GM21423 (cell line): ENCODE data around the gene SCFD1.
"Not testable (repeated sequence)": the region's sequence is repeated elsewhere in the genome, so short reads cannot be mapped to it uniquely, and the experiment has no call there.

Source experiments
- ATAC-seq: cut with Tn5 transposase; IDR thresholded peaks from one replicate; pipeline ENCODE4 v1.9.1; 2021; ENCODE audit warnings: mild to moderate bottlenecking, moderate library complexity; ENCODE audit not compliant: unreplicated experiment

Gene SCFD1

DNA sequence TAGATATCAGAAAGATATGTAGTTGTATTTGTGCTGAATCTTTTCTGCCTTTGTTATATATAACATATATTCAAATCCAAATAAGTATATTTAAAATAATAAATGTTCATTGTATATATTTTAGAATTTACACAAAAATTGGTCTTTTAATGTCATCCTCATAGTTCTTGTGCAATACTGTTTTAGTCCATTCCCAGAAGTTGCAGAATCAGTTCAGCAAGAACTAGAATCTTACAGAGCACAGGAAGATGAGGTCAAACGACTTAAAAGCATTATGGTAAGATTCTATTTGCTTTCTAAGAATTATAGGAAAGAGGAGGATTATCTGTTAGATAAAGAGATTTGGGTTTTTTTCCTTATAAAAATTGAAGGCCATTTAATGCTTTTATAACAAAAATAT lies 51.0 kb downstream of the SCFD1 start:
- ATAC-seq: no peak

DNA sequence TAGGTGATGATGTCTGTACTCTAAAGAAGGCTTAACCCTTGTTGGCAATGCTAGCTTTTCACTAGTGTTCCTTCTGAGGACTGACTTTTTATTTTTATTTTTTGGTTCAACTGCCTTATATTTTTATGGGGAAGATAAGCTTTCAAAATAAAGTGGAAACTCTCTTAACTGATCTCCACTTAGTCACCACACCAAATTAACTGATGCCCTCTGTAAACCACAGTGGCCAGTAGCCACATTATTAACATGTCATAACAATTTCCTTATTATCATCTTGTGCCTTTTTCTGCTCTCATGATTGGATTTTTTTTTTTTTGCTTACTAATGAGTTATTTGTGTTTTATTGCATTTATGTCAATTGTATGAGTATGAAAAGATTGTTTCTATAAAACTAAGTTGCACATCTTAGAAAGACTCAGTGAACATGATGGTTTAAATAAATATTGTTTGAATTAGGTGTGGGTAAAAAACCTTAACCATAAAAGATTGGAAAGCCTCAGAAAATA lies 56.9 kb downstream of the SCFD1 start:
- no peak for ATAC-seq

DNA sequence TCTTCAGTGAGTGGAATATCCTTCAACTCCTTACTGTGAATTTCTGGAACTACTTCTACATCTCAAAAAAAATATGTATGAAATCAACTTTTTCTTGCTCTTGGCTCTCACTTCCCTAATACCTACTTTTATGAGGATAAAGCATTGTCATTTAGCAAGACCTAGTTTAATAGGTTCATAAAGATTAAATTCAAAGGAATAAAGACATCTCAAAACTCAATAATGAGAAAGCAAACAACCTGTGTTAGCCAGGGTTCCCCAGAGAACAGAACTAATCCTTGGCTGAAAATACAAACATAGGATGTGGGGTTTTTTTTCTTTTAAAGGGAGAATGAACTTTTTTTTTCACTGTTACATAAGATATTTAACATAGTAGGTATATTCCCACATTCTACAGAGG lies 57.9 kb downstream of the SCFD1 start:
- ATAC-seq: no peak

DNA sequence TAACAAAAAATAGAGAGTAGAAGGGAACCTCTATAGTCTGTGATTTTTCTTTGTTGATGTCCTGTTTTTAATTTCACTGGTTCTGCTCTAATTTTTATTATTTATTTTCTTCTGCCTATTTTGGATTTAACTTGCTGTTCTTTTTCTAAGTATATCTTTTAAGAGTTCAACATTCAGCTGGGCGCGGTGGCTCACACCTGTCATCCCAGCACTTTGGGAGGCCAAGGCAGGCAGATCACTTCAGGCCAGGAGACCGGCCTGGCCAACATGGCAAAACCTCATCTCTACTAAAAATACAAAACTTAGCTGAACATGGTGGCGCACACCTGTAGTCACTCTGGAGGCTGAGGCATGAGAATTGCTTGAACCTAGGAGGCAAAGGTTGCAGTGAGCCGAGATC lies 58.7 kb downstream of the SCFD1 start:
- not testable (repeated sequence) for ATAC-seq

DNA sequence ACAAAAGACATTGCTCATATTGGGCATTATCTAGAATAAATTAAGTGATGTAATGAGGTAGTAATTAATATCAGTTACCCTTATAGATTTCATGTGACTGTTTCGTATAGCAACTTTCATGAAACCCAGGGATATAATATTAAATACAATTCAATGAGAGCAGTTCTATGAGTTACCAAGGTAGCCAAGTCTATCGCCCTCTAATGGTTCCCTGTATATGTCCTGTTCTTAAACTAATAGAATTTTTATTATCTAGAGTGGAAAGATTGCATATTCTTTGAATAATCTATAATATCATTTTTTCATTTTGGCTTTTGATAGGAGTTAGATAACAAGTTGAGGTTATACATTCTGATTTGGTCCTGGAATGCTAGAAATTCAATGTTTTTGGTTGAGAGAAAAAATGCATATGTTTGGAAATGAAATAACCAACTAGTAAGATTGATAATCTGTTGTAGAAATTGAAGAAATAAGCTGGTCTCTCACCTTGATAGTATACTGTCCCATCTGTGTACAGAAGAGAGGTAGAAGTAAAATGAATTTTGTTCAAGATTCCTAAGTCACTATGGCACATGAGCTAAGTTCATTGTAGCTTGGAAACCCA lies 59.7 kb downstream of the SCFD1 start:
- no peak for ATAC-seq

DNA sequence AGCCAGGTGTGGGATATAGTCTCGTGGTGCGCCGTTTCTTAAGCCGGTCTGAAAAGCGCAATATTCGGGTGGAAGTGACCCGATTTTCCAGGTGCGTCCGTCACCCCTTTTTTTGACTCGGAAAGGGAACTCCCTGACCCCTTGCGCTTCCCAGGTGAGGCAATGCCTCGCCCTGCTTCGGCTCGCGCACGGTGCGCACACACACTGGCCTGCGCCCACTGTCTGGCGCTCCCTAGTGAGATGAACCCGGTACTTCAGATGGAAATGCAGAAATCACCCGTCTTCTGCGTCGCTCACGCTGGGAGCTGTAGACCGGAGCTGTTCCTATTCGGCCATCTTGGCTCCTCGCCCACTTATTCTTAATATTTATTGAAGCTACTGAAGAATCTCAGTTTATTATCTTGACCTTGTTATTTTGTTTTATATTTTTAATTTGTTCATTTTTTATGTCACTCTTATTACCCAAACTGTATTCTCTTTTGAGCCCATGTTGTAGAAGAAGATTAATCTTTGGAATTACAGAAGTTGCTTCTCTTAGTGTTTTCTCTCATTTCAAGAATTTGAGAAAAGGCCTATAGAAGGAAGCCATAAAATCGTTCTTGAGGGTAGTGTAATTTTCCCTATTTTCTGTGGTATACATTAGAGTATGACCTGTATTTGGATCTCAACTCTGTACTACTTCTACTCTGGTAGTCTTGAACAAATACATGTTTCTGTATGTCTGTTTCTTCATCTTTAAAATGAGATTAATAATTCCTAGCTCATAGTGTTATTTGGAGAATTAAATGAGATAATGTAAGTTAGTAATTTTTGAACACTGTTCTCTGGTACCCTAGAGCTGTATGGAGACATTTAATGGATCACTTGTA lies 68.6 kb downstream of the SCFD1 start:
- ATAC-seq: not testable (repeated sequence)

DNA sequence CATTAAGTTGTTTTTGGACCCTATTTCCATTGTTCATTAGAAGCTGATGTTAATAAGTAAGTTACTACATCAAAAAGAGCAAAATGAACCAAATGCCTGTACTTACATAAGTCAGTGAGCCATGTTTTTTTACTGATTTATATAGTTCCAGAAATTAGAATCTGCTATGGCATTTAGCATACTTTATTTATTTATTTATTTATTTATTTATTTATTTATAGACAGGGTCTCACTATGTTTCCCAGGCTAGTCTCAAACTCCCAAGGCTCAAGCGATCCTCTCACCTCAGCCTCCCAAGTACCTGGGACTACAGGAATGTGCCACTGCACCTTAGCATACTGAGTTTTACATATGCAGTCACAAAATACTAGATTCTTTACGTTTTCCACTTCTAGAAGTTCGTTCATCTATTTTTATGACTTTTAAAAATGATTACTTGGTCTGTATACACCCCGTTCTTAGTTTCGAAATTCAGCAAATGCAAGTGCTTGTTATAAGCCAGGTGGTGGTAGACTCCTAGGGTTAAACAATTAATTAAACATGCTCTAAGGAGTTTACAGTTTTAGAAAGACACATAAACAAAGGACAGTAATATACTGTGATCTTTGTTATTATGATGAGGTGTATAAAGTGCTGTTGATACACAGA lies 69.8 kb downstream of the SCFD1 start:
- no peak for ATAC-seq

DNA sequence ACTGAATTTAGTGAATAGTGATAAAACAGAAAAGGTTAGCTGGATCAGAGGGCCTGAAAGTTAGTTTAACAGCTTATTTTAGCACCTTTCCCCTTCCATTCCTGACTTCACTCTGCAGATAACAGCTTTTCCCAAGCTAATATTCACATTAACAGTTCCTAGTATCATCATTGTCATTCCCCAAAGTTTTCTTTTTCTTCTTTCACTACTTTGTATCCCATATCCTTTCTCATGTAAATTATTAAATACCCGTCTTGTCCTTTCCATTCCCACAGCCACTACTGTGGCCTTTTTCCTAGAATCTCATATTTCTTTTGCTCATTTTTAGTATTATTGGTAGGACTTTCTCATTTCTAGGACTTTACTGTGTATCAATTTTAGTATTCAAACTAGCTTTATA lies 70.5 kb downstream of the SCFD1 start:
- ATAC-seq: no peak

DNA sequence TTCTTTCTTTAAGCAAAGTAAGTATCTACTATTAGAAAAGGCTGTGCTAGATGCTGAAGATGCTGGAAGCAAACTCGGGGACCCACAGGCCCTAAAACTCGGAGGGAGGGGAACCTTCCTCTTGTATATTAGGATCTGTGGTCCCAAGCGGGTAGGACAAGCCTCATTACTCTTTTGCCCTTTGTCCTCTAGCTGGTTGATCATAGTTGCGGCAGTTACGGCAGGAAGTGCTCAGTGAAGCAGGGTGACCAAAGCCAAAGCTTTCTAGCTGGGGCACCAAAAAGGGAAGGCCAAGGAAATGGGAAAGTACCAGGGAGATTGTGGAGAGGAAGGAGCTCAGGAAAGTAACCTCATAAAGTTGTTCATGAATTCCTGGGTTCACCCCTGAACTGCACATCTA lies 76.3 kb downstream of the SCFD1 start:
- ATAC-seq: no peak

DNA sequence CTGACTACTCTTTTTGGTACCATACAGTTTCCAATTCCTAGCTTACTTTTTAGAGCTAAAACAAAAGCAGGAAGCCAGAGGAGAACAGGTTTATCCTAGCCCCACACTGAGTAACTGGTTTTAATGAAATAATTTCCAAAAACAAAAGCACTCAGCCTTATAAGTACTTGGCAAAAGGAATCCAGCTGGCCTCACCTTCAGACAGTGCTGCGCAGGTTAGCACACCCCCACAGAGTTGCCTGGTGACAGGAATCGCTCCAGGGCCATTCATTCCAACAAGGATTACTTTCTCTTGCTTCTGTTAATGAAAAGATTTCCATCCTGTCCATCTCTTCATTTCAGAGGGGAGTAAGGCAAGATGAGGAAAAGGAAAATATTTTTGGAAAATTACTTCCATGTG lies 84.6 kb downstream of the SCFD1 start:
- ATAC-seq: no peak

DNA sequence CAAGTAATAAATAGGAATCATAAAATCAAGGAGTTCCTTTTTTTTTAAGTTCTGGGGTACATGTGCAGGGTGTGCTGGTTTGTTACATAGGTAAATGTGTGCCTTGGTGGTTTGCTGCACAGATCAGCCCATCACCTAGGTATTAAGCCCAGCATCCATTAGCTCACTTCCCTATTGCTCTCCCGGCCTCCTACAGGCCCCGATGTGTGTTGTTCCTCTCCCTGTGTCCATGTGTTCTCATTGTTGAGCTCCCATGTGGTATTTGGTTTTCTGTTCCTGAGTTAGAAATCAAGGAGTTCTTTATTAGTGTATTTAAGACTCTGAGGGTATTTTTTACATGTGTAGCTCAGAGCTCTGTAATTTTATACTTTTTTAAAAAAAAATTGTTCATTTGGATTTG lies 86.0 kb downstream of the SCFD1 start:
- ATAC-seq: no peak

DNA sequence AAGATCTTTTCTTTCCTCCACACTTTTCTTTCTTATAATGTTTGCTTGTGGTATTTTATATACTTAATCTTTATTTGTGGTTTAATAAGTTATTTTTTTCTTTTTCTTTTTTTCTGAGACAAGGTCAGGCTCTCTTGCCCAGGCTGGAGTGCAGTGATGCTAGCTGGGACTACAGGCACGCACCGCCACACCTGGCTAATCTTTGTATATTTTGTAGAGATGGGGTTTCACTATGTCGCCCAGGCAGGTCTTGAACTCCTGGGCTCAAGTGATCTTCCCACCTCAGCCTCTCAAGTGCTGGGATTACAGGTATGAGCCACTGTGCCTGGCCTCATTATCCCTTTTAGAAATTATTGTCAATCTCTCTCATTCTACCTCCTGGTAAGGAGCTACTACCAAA lies 87.1 kb downstream of the SCFD1 start:
- no peak for ATAC-seq

DNA sequence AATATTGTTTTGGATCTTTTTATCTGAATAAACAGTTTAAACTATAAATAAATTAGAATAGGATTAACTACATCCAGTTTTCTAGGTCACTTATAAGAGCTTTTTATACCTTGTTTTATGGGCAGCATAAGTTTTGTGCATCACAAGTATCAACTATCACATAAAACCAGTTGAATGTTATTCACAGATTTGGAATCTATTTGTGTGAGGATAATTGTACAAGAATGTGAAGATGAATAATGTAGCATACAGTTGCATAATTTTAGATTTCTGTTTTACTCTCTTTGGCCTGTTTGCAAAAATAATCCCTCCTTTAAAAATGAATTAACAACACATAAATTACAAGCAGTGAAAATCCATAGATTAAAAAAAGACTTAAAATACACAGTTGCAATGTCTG lies 88.8 kb downstream of the SCFD1 start:
- ATAC-seq: no peak

DNA sequence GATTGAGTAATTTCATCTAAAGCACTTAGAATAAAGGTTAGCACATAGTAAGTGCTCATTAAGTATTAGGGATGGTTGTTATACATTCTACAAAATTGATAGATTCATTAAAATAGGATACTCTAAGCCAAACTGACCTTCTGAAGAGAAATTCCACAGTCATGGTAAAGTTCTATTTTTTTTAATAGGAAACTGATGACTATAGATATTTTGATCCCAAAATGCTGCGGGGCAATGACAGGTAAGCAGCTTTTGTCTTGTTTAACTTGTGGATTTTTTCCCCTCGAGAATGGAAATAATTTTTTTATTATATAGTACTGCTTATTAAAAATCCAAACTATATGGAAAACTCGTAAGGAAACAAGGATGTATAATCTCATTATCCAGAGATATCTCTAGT lies 97.0 kb downstream of the SCFD1 start:
- no peak for ATAC-seq

DNA sequence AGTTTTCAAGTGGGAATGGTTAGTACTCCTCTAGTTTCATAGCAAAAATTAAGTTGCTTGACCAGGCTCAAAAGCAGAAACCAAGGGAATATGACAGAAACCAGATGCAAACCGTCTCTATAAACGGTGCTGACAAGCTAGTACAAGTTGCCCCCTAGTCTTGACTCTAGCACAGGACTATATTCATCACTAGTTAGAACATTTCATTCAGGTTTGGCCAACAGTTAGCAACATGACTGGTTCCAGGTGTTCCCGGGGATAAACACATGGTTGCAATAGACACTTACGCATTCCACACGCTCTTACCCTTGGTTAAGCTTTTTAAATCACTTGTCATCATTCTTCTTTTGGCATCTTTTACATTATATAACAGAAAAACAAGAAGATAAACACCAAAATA lies 103.6 kb downstream of the SCFD1 start:
- ATAC-seq: no peak

DNA sequence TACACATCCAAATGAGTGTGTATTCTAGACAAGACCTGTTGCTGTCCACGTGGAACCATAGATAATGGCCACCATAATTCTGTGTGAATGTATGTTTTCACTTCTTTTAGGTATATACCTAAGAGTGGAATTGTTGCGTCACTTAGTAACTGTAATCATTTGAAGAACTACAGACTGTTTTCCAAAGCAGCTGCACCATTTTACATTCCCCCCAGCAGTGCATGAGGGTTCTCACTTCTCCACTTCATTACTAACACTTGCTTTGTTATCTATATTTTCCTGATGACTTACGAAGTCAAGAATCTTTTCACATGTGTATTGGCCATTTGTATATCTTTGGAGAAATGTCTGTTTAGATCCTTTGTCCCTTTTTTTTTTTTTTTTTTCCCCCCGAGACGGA lies 106.4 kb downstream of the SCFD1 start:
- no peak for ATAC-seq

DNA sequence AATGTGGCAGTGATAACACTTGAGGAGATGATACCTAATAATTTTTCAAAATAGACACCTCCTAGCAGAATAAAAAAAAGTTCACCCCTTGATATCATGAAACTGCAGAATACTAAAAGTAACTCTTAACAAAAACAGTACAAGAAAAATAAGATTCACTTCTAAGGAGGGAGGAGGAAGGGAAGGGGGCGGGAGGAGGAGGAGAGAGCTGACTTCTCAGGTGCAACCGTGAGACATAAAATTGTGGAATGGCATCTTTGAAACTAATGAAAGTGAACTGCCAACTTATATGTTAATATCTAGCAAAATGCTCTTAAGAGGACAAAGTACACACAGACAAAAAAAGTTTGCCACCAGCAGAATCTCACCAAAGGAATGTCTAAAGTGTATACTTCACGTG lies 115.8 kb downstream of the SCFD1 start:
- no peak for ATAC-seq

DNA sequence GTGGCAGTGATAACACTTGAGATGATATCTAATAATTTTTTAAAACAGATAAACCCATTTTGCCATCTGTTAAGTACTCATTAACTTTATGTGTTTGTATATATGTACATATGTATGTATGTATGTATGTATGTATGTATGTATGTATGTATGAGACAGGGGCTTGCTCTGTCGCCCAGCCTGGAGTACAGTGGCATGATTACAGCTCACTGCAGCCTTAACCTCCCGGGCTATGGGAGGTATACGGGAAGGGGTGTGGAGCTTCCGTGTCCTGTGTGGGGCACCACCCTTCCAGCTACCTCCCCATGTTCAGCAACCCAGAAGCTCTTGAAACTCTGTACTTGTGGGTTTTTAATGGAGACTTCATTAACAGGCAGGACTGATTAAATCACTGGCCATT lies 116.9 kb downstream of the SCFD1 start:
- no peak for ATAC-seq

DNA sequence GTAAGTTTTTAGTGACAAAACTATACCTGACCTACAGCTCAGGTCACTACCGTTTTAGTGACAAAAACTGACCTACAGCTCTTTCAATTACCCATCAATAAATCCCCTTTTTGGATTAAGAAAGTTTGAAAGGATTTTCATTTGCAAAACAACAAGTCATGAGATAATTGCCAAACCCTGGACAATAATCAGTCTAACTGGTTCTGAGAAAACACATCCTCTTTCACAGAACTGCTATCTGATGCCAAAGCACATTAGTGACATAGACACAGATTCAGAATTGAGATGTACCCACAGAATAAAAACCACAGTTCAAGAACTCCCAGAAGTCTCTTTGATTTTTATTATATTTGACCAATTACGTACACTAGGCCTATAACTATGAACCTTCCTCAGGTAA lies 126.2 kb downstream of the SCFD1 start:
- no peak for ATAC-seq

DNA sequence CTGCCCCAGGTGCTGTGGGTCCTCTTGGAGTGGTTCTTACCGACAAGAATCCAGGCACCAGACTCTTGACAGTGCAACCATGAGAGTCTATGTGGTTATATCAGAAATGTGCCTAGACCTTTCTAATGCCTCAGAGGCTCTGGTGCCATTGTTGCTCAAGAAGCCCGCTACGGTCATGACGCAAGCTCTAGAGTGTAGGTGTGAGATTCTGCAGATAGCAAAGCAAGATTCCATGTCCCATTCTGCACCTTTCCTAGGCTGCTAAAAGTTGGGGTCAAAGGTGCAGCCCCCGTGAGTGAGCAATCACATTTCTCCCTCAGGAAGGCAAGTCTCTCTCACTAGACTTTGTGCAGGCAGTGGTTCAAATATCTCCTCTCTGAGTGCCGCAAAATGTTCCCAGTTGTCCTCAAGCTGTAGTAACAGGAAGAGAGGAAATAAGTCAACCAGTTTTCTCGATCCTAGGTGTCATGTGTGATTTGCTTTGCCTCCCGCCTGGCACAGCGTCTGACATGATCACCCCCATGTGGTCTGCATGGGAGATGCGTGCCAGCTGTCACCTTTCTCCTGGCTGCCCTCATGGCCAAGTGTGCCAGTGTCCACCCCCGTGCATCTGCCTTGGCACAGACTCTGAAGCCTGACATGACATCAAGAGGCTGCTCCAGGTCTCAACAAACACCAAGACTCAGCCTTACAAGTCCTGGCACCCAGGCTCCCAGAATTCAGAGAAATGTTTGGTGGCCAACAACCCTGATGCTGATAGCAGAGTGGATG lies 129.7 kb downstream of the SCFD1 start:
- no peak for ATAC-seq

DNA sequence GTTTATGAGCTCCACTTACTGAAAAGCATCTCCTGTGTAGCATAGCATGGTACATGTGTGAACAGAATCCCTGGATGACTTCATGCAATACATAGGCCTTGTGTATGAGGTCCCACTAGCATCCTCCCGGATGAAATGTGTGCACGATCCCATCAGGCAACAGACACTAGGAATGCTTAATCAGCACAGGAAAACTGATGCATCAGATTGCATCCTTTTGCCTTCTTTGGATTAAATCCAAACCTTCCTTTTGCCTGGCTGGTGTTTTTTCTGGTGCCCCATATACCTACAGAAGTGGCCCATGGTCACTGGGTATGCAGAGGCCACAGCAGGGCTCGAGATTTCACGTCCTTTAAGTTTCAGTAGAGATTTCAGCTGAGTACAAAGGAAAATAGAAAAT lies 131.3 kb downstream of the SCFD1 start:
- no peak for ATAC-seq
